ENCODE data around the gene DLX1. TPM values are rescaled to one million over a fixed set of nuclear protein-coding genes. Genes with fewer than 3 reads are reported as not detected.

The DLX1 gene
- total RNA-seq, 1 donor = not detected

- no peak for TF ChIP-seq CTCF (IDR thresholded peaks at IDR 0.05; ENCODE audit: insufficient read depth, low read depth, low read length)
- DNase-seq (ENCODE audit: low read depth) = no peak
- H3K4me3 ChIP-seq (ENCODE audit: low read depth, low read length) = no peak overlapping the region
Observed at GRCh38 chr2:172091761-172092566, 6.7 kb downstream of the DLX1 start.

DNA sequence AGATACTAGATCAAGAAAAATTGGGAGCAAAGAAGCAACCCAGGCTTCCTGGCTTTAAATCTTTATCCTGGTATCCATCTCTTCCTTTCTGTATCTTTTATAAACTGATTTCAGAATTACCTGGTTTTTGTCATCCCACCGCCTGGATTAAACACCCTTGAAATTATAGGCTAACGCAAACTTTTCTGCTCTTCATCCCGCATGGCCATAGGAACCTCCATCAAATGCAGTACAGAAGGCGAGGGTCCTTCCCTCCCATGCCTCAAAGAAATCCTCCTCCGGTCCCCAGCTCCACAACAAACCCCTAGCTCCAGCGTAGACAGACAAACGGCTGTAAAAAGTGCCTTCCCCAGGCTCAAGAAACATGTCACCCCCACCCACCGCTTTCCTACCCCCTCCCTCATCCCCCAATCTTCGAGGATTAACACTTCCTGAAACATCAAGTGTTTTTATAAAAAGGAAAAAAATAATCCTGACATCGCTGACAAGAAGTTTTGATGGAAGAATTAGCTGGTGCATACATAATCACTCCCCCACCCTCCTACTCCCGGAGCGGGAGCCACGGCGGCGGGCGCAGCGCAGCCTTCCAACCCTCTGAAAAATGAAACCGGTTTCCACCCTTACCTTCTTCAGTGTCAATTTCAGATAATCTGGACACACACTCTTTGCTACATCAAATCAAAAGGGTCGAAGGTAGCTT lies 7.6 kb downstream of the DLX1 start:
- H3K4me3 ChIP-seq (ENCODE audit: low read depth, low read length) = no peak overlapping the region

GRCh38 chr2:172093416-172094293 lies 8.3 kb downstream of the DLX1 start:
- no peak for DNase-seq (ENCODE audit: low read depth)
- no peak for TF ChIP-seq CTCF (IDR thresholded peaks at IDR 0.05; ENCODE audit: insufficient read depth, low read depth, low read length)
- H3K4me3 ChIP-seq (ENCODE audit: low read depth, low read length) = no peak overlapping the region

More for the DNA sequence above, 7.6 kb downstream of the DLX1 start:
- DNase-seq (ENCODE audit: low read depth) = no peak
- no peak for TF ChIP-seq CTCF (IDR thresholded peaks at IDR 0.05; ENCODE audit: insufficient read depth, low read depth, low read length)

GRCh38 chr2:172094294-172095145 lies 9.2 kb downstream of the DLX1 start:
- DNase-seq (ENCODE audit: low read depth) = no peak
- peak overlapping the region; percentile 58 for H3K4me3 ChIP-seq (ENCODE audit: low read depth, low read length)
- no peak for TF ChIP-seq CTCF (IDR thresholded peaks at IDR 0.05; ENCODE audit: insufficient read depth, low read depth, low read length)

DNA sequence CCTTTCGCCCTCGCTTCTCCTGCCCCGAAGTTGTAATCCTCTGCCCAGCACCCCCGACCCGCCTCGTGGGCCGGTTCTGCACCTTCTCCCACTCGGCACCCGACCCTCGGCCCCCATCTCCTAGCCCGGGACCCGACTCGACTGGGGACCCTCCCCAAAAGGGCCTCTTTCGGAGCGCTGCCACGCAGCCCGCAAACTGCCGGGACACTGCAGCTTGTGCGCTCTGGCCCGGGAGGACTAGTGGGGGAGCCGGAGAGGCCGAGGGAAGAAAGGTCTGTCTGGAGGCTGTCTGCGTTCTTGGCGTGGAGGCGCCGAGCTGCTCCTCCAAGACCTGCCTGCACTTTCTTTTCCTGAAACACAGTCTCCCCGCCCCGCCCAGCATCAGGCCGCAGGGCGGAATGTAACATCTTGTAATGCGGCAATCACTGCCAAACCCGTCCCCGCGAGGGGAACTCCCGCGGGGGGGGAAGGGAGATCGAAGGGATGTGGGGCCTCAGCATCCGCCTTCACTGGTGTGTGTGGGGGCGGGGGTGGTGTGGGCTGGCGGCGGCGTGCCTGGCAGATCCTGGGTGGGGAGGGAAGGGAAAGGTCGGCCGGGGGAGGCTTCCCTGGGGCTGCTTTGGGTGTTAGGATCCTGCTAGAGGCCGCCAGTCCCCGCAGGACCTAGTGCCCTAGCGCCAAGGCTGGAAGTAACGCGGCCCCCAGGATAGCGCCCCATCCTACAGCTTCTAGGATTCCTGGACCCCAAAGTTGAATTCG lies 10.0 kb downstream of the DLX1 start:
- DNase-seq (ENCODE audit: low read depth) = peak; percentile 61
- TF ChIP-seq CTCF (IDR thresholded peaks at IDR 0.05; ENCODE audit: insufficient read depth, low read depth, low read length) = no peak
- peak overlapping the region; percentile 58 for H3K4me3 ChIP-seq (ENCODE audit: low read depth, low read length)
